Measurements from ENCODE around the gene WNT16.

DNA sequence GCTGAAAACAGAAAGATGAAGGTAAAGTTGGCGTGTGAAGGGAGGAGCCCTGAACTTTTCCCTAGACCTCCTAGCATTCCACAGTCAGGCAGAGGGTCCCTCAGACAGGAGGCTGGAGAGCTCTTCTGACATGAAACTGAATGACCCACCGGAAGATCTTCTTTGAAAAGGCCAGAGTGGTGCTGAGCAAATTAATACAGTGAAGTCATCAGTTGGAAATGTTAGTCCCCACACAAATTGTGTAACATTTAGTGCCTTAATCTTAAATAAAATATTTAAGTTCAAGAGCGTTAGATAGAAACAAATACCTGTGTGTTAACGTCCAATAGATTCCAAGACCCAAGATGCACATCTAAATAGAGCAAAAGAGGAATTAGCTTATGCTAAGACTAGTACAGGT is 49.0 kb upstream of the WNT16 start:
- no peak for TF ChIP-seq CTCF (IDR thresholded peaks at IDR 0.05; ENCODE audit: low read depth, low read length)
- no peak for TF ChIP-seq EZH2phosphoT487 (IDR thresholded peaks at IDR 0.05; ENCODE audit: low read depth)

All from OCI-LY3 (cell line).